M059J (cell line): ENCODE data around the gene LRRC3C. TPM values are rescaled to one million over a fixed set of nuclear protein-coding genes. Genes with fewer than 3 reads are reported as not detected.
A peak's percentile ranks its signal among the peaks of the same experiment; 100 is the strongest.
"Not testable (repeated sequence)": the region's sequence is repeated elsewhere in the genome, so short reads cannot be mapped to it uniquely, and the experiment has no call there.

Source experiments
- DNase-seq: peaks from one replicate; pipeline ENCODE4 v3.0.0-alpha.2; 2012; ENCODE audit warnings: low read depth
- total RNA-seq: library from RNA; depleted of rRNA; stranded (reverse); fragments of >200 nt; shearing (Covaris generic); gene quantifications from 2 replicates; pipeline ENCODE4 v1.2.3, GENCODE V29; 2014; rRNA removed

LRRC3C gene, protein sequence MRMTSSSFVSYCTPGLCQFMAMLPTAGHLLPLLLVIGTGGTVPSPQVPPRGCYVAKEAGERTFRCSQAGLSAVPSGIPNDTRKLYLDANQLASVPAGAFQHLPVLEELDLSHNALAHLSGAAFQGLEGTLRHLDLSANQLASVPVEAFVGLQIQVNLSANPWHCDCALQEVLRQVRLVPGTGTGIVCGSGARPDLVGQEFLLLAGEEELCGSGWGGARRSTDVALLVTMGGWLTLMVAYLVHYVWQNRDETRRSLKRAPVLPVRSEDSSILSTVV
- not detected in 2 replicates for total RNA-seq

GRCh38 chr17:39927101-39927928 lies at the start of gene LRRC3C, which contains the start of gene ORMDL3:
Gene LRRC3C, plus strand, starts transcription at chr17:39927732. Its CDS starts 13,792 bp downstream, at chr17:39941524.
Gene ORMDL3, minus strand, starts transcription at chr17:39927601. Its CDS starts 3,398 bp downstream, at chr17:39924203.
- peak; percentile 82 for DNase-seq

- DNase-seq: not testable (repeated sequence)
Observed at GRCh38 chr17:39886102-39886501, 41.4 kb upstream of the LRRC3C start.

DNA sequence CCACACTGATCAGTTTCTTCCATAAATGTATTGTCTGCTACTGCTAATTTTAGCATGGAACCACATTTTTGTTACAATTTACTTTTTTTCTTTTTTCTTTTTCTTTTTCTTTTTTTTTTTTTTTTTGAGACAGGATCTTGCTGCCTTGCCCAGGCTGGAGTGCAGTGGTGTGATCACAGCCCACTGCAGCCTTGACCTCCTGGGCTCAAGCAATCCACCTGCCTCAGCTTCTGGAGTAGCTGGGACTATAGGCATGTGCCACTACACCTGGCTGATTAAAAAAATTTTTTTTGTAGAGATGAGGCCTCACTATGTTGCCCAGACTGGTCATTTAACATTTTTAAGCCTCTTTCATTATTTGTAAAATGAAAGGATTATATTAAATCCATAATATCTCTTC lies 40.5 kb upstream of the LRRC3C start:
- no peak for DNase-seq

DNA sequence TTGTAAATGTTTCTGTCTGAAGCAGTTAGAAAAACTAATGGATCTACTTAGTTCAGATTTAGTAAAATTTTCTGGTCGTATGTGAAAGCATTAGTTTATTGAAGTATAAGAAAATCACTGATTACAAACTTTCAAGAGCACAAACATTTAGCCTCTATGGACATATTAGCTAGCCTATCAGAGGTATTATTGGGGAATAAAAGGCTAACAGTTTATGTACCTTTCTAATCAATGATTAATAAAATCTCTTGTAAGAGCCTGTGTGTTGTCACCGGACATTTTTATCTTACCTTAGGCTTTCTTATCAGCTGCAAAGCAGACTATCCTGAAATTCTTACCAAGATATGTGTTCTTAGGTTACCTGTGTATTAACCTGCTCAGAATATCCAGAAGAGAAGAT lies 38.3 kb upstream of the LRRC3C start:
- no peak for DNase-seq

DNA sequence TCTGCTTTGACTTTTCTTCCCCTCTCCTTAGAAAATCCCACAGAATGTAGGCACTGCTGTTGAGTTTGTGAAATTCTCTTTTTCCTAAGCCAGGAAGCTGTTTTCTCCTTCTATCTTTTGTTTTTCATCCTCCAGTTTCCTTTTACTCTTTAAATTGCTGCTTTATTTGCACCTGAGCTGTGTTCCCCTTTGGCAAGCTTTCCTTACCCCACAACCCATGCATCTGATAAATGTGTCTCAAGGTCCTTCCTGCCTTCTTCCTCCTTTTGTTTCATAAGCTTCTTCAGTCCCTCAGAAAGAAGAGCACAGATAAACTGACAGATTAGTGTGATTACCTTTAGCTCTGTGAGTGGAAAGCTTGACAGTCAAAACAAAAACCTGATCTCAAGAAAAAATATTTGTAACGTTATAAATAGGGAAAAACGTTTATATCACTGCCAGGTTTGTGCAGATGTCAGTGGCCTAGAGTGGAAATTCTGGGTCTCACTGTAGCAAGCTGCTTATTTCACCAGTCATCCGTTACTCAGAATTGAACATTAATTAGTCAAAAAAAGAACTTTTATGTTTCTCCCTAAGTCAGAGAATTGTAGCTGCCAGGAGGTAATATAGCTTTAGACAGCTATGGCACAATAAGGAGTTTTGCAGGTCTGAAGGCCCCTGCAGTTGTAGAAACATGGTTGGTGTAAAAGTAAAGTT lies 32.7 kb upstream of the LRRC3C start:
- DNase-seq: no peak

GRCh38 chr17:39898088-39898487 lies 29.4 kb upstream of the LRRC3C start:
- no peak for DNase-seq

DNA sequence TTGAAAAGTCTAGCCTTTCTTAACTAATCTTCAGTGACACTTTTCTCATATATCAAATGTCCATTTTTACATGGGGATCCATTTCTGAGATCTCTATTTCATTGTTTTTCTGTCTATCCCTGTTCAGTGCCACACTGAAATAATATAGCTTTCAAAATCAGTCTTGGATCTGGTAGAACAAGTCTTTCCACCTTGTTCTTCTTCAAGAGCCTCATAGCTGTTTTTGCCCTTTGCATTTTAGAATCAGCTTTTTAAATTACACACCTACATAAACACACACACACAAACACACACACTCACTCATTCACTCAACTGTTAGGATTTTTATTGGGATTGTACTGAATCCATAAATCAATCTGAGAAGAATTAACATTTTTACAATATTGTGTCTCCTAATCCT lies 28.3 kb upstream of the LRRC3C start:
- DNase-seq: no peak

GRCh38 chr17:39902027-39902426 lies 25.5 kb upstream of the LRRC3C start:
- DNase-seq: not testable (repeated sequence)

DNA sequence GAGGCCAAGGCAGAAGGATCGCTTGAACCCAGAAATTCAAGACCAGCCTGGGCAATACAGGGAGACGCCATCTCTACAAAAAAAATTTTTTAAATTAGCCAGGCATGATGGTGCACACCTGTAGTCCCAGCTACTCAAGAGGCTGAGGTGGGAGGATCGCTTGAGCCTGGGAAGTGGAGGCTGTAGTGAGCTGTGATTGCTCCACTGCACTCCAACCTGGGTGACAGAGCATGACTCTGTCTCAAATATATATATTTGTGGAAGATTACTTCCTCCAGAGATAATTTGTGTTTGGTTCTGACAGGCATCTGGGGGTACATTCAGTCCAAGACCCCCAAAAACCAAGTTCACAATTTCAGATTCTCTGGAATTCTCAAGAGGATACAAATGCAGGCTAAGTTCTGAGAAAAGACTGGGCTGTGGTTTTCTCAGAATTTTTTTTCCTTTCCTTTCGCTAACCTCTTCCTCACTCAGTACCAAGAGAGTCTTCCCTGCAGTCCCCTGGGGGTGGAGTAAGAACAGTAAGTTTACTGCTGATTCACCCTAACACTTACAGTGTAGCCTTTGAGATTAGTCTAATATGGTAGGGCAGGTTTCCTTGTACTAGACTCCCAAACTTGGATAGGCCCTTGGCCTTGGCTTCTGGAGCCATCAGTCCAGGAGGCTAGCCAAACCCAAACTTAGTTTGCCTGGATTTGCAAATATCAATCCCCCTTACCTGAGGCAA lies 24.2 kb upstream of the LRRC3C start:
- peak; percentile 44 for DNase-seq

- DNase-seq: no peak
Observed at GRCh38 chr17:39904990-39905288, 22.6 kb upstream of the LRRC3C start.

DNA sequence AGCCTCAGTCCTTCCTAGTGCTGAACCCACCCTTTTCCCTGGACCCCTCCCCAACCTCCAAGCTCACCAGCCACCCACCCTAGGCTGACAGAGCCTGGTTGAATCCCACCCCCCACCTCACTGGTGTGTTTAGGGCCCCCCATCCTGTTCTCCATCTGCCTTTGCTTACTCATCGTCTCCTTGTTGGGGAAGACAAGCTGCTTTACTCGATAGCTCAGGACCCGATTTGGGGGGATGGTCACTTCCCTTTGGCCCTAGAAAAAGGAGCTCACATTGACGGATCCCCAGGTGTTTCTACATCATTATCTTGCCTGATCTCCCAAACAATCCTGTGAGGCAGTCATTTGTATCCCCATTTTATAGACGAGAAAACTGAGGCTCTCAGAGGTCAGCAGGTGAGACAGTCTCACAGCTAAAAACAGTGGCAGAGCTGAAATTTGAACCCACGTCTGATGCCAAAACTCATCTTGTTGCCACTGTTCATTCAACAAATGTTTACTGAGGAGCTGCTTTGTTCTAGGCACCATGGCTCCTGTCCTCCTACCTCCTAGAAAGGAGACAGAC lies 18.7 kb upstream of the LRRC3C start:
- DNase-seq: no peak

DNA sequence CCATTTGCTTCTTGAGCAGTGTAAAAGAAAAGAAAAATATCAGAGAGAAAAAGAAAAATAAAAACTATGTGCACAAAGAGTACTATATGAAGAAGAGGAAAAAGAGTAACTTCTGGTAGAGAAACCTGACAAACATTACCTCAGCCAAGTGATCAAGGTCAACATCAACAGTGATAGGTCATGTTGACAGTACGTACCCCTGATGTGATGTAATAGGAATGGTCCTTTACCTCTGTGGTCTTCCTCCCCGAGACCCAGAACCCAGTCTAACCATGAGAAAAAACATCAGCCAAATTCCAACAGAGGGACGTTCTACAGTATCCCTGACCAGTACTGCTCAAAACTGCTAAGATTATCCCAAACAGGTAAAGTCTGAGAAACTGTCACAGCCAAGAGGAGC lies 13.5 kb upstream of the LRRC3C start:
- DNase-seq: no peak

DNA sequence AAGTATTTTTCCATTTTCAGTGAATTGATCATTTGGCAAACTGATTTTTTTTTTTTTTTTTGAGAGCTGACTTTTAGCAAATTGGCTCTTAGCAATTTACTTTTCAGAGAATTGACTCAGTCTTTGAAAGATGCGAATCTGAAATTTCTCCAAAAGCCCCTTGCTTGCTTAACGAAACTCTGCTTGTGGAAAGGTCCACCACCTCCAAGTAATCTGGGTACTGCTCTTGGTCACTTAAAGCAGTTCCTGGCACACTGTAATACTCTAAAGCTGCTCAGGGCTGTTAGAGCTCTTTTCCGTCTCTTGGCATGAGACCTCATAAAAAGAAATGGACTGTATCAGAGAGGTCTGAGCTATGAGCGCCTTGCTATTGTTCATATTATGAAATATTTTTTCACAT lies 12.0 kb upstream of the LRRC3C start:
- DNase-seq: no peak

- no peak for DNase-seq
Observed at GRCh38 chr17:39916918-39917317, 10.6 kb upstream of the LRRC3C start.

DNA sequence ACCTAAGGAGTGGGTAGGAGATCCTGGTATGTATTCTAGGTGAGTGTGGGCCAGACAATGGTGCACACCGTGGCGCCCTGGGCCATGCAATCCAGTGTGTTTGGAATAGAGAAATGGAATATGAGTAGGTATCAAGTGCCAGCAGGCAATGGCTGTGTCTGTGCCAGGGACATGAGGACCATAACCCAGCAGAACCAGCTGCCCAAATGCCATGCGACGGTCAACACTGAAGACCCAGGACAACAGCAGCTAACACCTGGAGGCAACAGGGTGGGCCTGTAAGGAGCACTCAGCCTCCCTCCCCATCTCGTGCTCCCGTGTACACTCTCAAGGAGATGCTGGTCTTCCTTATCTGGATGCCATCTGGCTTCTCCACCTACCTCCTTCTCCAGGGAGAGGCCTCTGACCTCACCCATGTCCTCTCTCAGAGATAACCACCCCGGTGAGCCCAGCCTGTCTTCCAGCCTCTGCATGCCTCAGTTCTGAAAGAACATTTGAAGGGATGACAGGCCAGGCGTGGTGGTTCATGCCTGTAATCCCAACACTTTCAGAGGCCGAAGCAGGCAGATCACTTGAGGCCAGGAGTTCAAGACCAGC lies 8.3 kb upstream of the LRRC3C start:
- no peak for DNase-seq

DNA sequence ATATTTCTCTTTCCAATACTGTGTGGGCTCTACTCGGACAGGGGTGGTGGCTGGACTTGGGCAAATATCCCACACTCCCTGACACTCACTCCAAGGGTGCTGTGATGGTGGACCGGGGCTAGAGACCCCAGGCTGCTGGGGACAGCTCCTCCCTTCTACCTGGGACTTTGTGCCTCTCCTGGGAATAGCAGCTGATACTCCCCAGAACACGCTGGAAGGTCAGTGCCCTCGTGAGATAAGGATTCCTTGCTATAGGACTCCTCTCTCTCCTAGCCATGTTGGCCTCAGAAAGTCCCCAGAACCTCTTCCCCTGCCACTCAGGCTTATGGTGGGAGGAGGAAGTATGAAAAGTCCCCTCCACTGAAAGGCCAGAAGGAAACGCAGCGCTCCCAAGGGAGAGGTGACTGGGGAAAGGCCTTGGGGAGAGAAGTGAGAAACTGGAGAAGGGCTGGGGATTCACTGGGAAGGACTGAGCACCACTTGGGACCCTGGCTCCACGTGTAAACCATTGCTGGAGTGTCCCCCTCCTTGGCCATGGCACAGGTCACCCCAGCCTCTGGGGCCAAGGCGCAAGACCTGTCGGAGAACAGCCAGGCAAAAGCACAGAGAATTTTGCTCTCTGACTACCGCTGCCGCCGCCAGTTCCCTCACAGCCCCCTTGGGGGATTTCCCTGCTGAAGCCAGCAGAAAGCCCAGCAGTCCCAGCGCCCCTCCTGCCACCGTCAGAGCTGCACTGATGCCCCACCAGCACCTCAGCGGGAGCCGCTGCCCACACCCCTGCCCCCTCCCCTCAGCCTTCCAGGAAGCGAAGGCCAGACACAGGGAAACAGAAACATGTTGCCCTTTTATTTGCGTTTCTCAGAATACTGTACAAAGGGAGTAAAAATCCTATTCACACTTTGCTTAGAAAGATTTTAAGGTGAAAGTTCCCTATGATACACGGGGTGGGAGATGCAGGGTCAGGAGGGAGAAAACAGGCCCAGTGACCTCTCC lies 7.0 kb upstream of the LRRC3C start:
- DNase-seq: no peak

DNA sequence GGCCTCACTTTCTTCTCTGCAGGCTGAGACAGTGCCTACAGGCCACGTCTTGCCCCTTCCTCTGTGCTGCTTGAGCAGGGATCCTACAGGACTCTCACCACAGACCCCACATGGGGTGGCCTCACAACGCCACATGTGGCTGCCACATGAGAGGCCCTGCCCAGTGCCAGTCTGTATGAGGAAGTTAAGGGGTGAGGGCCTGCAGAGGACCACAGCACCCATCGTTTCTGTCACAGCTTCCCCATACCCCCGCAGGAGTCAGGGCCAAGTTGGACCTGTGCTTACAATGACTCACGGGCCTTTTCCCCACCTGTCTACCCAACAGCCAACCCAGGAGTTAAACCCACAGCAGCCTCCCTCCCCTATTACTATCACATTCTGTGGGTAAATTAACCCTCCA lies 6.2 kb upstream of the LRRC3C start:
- no peak for DNase-seq

GRCh38 chr17:39922006-39922405 lies 5.5 kb upstream of the LRRC3C start:
- DNase-seq: no peak

- DNase-seq: no peak
Observed at GRCh38 chr17:39923230-39923629, 4.3 kb upstream of the LRRC3C start.
